HG03139 (cell line): ENCODE data around the gene TEX50.
"Not testable (repeated sequence)": the region's sequence is repeated elsewhere in the genome, so short reads cannot be mapped to it uniquely, and the experiment has no call there.

ENCODE experiments used
- ATAC-seq: cut with Tn5 transposase; IDR thresholded peaks from one replicate; pipeline ENCODE4 v1.9.1; 2021; ENCODE audit not compliant: unreplicated experiment

Gene TEX50

DNA sequence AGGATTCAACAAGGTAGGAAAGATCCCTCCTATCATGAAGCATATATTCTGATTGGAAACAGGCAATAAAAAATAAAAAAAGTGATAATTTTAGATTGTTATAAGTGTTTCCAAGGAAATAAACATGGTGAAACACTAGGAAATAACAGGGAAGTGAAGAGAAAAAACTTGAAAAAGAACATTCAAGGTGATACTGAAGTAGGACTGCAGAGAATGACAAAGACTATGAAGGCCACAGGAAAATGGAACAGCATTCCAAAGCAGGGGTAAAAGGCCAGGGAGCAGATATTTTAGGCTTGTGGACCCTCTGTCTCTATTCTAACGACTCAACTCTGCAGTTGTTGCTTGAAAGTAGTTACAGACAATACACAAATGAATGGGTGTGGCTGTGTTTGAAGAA lies 26.6 kb downstream of the TEX50 start:
- no peak for ATAC-seq

DNA sequence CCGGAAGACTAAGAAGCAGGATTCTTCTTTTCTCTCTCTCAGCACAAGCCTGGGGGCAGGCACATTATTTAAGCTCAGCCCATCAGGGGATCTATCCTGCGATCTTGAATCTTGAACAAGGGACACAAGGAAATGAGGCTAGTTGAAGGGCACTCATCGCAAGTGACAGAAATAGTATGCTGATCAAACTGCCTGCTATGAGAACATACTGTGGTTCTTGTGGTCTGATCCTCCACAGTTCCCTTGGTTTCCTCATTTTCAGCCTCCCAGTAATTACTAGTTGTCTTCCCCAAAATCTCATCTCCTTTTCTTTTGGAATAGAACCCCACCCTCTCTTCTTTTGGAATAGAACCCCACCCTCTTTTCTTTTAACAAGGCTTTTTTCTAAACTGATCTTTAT lies 28.0 kb downstream of the TEX50 start:
- ATAC-seq = no peak

DNA sequence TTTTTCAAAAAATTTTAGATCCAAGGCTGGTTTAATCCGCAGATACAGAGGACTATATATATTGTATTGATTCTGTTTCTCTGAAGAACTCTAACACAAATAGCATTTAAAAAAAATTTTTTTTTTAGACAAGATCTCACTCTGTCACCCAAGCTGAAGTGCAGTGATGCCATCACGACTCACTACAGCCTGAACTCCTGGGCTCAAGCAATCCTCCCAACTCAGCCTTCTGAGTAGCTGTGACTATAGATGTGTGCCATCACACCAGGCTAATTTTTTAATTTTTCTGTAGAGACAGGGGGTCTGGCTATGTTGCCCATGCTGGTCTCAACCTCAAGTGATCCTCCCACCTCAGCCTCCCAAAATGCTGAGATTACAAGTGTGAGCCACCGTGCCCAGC lies 31.5 kb downstream of the TEX50 start:
- no peak for ATAC-seq

DNA sequence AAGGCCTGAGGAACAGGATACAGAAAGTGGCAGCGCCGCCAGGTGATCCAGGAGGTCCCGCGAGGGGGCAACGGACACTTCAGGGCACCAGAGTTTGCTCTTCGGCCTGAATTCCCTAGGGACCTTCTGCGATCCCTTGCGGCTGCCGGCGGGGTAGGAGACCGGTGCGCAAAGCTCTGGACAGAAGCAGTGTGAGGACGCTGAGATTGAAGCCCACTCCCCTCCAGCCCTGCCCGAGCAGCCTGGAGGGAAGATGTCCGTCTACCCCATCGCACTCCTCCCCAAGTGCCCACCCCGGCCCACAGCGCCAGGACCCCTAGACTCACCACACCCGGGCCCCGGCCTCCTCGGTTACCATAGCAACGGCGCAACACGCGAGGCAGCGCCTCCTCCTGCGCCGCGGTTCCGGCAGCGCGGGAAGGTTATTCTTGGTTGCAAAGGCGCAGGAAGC lies 34.4 kb downstream of the TEX50 start, which contains the start of gene ANKRD45:
ANKRD45 (minus strand) TSS at position 361 of the 451 bp plus-strand sequence. CDS start 10,433 bp downstream, outside the sequence.
- no peak for ATAC-seq

DNA sequence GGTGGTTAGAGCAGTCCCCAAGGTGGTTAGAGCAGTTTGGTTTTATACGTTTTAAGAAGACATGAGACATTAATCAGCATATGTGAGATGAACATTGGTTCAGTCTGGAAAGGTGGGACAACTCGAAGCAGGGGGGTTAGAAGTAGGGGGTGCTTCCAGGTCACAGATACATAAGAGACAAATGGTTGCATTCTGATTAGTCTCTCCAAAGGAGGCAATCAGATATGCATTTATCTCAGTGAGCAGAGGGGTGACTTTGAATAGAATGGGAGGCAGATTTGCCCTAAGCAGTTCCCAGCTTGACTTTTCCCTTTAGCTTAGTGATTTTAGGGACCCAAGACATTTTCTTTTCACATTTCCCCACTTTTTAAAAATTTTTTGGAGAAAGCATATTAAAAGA lies 39.4 kb downstream of the TEX50 start:
- ATAC-seq = not testable (repeated sequence)

DNA sequence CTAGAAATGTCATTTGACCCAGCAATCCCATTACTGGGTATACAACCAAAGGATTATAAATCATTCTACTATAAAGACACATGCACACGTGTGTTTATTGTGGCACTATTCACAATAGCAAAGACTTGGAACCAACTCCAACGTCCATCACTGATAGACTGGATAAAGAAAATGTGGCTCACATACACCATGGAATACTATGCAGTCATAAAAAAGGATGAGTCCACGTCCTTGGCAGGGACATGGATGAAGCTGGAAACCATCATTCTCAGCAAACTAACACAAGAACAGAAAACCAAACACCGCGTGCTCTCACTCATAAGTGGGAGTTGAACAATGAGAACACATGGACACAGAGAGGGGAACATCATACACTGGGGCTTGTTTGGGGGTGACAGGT lies 45.0 kb downstream of the TEX50 start:
- not testable (repeated sequence) for ATAC-seq

DNA sequence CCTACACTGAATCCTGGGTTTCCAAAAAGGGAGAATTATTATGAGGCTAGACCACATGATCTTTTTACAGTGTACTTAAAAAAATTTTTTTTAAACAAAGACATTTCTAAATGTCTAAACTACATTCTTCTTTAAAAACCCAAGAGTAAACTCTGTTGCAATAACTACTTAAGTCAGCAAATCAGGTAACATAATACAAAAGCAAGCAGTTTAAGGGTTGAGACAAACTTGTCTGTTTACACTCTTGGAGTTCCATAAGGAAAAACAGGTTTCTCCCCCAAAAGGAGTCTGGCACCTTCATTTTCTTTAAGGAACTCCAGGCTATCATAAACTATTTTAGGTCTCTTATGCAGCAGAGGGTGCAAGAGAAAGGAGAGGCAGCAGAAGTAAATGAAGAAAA lies 47.0 kb downstream of the TEX50 start:
- ATAC-seq = no peak

DNA sequence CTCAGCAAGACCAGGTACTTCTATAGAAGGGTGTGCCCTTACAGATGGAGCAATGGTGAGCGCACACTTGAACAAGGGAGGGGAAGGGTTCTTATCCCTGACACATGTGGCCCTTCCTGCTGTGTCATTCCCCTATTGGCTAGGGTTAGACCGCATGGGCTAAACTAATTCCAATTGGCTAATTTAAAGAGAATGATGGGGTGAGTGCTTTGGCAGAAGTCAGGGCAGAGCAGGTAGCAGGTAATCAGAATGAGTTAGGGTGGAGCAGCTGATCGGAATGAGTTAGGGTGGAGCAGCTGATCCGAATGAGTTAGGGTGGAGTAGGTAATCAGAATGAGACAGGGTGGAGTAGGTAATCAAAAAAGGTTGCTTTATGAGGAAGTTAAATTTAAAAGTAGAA lies 48.7 kb downstream of the TEX50 start:
- ATAC-seq = not testable (repeated sequence)

DNA sequence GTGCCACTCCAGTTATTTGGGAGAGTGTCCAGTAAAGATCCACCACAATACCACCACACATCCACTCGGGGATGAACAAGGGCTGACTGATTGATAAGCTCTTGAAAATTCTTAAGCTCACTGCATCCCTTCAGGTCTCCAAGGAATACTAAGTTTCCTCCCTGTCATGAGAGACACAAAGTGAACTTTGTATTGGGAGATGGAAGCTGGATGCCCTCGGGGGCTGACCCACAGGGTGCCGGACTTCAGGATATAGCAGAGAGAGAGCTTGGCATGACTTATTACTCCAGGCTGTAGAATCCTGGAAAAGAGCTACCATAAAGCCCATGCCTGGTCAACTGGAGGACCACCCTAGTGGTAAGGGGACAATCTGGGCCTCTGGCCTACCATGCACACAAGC lies 50.0 kb downstream of the TEX50 start:
- ATAC-seq = not testable (repeated sequence)
